Medulla oblongata (tissue), 1 donor: ENCODE data around the gene LPIN1.

Source experiments
- DNase-seq: peaks from one replicate; pipeline ENCODE4 v3.0.0-alpha.2; 2015; ENCODE audit errors: extremely low spot score

LPIN1 gene

DNA sequence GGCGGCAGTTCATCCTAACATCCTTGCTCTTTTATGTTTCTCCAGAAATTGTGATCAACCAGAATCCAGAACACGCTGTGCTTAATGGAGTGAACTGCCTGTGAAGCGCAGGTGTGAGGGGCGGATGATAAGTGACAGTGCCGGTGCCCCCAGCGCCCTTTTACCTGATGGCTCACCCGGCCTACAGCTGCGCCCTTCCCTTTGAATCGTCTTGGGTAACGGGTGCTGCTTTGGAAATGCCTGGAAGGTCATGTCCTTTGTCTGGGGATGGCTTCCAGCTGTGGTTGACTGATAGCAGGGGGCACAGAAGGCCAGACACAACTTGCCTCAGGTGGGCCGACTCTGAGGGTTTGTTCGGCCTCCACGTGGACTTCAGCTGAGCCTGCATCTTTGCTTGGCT lies 119.4 kb downstream of the LPIN1 start:
- no peak for DNase-seq

DNA sequence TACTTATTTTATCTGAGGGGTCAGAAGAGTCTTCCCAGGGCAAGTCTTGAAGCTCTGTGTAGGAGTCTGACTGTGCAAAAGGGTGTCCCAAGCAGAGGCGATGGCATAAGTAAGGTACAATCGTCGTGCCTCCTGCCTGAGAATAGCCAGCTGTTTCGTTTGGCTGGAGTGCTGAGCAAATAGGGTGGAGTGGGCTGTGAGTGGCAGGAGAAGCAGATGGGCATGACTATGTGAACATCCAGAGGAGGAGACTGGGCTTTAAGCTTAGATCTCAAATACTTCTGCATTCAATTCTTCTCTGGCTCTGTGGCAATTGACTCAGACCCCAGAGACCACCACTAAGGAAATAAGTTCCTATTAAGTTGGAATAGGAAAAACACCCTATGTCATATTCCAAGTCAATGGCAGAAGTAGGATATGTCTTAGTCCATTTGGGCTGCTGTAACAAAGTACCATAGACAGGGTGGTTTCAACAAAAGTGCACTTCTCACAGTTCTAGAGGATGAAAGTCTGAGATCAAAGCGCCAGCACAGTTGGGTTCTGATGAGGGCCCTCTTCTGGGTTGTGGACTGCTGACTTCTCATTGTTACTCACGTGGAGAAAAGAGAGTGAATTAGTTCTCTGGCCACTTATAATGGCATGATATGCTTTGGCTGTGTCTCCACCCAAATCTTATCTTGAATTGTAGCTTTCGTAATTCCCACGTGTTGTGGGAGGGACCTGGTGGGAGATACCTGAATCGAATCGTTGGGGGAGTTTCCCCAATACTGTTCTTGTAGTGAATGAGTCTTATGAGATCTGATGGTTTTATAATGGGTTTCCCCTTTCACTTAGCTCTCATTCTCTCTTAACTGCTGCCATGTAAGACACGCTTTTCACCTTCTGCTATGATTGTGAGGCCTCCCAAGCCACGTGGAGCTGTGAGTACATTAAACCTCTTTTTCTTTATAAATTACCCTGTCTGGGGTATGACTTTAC lies 120.2 kb downstream of the LPIN1 start:
- DNase-seq: no peak

DNA sequence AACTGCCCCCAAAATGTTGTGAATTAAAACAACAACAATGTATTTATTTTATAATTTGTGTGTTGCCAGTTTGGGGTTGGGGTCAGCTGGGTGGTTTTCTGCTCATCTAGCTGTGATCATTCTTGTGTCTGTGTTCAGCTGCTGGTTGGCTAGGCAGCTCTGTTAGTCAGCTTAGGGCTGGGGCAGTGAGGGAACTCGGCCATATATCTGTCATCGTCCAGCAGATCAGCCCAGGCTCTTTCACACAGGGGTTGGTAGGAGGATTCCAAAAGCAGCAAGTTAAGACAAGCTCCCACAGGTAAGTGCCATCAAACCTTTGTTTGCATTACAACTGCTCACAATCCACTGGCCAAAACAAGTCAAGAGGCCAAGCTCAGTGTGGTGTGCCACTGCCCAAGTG lies 121.5 kb downstream of the LPIN1 start:
- DNase-seq: no peak

DNA sequence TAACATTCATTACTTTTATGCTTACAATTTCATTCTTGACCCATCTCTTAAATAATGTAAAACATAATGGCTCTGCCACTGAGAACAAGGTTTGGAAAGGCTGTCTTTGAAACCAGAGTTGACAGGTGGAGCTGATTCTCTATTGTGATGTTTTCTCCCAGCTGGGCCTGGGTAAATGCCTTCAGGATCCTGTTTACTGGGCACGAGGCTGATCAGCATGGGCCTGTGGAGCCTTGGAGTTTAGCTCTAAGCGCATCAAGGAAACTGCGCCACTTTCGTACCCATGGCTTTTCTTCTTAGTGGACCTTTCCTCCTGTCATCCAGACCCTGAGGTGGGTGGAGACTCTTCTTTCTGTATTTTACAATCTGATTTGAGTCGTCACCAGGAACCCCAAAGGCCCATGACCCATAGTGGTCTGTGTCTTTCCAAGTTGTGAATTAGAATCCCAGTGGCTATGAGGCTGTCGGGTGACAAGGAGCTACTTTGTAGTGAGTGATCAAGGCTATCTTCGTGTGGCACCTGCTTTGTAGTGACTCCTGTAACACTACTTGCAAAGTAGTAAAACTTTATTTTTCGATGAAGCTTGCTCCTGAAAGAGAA lies 123.1 kb downstream of the LPIN1 start:
- DNase-seq: no peak

DNA sequence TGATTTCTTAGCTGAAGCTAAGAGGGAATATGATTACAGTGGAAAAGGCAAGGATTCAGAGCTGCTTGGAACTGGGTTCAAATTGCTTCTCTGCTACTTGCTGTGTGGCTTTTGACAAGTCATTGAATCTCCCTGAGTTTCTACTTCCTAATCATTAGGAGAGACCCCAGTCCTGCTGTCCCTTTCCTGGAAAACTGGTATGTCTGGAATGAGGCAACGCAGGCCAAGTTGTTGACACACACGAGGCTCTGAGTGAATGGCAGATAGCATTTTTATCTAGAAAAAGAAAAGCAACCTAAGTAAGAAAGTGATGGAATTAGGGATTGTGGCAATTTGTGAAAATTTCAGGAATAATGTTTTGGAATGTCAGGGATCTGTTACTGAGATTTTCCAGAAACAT lies 123.6 kb downstream of the LPIN1 start:
- DNase-seq: no peak

DNA sequence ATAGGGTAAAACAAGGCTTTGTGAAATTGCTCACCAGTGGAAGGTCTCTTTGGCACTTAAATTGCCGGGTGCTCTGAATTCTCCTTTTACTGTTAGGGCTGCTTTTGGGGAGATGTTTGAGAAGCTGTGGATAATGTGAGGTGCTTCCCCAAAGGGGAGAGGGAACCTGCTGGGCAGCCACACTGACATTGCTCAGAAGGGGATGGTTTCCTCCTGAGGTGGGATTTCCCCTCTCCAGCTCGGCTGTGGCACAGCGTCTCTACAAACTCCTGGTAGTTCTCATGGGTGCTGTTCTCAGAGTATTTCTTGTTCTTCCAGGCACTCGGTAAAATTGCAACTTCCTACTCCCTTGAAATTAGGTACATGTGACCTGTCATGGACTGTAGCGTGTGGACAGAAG lies 124.2 kb downstream of the LPIN1 start:
- no peak for DNase-seq

DNA sequence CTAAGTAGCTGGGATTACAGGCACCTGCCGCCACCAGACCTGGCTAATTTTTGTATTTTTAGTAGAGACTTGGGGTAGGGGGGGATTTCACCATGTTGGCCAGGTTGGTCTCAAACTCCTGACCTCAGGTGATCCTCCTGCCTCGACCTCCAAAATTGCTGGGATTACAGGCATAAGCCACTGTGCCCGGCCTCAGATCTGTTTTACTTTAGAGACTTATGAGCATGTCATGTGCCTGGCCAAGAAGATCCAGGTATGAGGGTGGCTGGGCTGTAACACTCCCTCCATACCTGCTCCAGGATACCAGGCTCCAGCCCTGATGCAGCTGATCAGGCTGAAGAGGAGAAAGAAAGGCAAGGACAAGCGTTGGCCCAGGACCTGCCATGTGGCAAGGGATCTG lies 125.0 kb downstream of the LPIN1 start:
- no peak for DNase-seq

DNA sequence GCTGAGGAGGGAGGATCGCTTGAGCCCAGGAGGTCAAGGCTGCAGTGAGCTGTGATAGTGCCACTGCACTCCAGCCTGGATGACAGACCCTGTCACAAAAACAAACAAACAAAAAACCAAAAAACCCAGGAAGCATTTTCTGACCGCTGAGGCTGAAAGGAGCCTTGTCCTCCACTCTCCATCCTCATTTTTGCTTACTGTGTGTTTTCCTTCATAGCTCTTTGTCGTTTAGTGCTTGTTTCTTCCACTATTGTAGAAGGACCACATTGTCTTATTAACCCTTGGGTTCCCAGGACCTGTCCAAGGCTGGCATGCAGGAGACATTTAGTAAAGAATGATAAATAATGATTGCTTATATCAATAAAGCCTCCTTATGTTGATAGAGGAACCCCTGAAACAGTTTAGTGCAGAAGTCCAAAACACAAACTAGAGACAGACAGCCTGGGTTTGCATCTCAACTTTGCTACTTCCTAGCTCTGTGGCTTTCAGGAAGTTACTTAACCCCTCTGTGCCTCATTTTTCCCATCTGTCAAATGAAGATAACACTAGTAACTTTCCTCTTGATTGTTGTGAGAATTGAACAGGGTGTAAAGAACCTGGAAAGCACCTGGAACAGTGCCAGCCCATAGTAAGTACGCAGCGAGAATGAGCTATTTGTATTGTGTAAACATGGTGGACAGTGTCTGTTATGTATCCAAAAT lies 126.0 kb downstream of the LPIN1 start:
- no peak for DNase-seq

DNA sequence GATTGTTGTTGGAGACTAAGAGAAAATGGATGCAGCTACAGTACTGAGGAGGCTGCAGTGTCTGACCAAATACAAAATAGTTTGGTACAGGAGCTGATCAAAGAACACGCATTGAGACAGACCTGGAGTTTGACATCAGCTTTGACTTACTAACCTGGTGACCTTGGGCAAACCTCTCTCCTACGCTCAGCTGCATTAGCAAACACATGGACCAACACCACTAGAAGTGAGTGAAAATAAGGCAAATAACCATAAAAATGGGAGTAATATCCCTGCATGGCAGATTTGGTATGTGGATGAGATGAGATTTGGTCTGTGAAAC lies 126.5 kb downstream of the LPIN1 start:
- DNase-seq: no peak

DNA sequence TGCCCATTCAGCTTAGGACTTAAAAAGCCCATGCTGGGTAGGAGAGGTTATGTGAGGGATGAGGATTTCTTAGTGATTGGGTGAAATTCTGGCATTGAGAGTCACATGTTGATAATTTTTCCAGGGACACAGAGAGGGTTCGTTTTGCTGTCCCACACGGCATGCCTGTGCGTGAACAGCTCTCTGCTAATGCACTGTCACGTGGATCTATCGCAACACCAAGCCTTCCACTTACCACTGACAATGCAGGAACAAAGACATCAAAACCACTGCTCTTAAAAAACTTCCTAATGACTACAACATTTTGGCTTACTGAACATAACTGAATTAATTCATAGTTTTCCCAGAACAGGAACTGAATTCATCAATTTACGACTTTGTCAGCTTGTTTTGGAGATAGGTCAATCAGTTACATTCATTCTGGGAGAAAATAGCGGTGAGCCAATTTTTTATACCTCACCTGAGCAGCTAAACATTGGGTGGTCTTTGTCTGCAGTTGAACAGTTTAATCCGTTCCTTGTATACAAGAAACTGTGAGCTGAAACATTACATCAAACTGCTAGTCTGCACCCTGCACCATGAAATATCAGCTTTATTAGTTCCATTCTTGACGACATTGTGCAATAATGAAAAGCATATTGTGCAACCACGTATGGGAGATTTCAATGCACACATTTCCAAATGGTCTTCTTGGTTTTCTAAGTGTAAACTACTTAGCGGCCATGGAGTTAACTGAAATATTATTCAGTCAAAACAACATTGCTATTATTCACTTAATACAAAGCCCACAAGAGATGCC lies 127.1 kb downstream of the LPIN1 start:
- no peak for DNase-seq

DNA sequence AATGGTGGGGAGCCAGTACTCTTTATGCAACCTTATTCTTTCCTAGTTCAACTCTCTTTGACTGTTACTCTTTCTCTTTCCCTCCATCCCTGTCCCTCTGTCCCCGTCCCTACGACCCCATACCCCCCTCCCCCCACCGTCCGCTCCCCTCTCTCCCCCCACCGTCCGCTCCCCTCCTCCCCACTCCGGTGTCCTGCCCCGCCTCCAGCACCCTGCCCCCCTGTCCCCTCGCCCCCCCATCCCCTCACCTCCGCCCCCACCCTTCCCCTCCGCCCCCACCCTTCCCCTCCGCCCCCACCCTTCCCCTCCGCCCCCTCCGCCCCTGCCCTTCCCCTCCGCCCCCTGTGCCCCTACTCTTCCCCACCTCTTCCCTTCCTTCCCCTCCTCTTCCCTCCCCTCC lies 128.4 kb downstream of the LPIN1 start:
- DNase-seq: no peak

DNA sequence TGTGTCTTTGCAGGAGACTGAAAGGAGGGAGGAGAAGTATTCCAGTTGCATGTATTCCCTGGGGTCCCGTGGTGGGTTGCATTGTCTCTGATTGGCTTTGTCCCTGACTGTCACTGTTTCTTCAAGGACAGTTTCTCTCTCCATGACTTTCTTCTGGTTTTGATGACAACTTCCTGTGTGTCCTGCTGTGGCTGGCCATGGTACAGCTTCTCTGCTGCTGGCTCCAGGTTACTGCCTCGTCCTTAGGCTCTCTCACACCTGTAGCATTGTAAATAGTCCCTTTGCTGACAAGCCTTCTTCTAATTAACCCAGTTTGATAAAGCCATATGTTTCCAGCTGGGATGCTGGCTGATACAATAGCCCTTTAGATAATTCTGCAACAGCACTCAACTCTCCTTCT lies 129.0 kb downstream of the LPIN1 start:
- no peak for DNase-seq

DNA sequence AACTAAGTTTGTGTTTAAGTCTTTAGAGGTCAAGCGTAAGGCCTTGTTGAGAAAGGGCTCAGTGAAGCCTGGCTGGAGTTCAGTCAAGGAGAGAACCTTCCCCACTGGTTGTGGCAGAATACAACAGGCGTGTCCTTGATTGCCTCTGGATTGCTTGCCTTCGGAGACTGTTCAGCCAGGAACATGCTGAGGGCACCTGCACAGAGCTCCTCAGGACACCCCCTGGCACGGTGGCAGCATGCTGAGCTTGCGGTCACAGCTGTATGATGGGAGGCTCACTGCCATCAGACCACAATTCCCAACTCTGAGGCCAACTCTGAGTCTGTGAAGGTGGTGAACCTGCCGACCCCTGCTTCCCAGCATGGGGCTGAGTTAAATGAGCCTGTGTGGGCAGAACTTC lies 130.0 kb downstream of the LPIN1 start:
- no peak for DNase-seq

DNA sequence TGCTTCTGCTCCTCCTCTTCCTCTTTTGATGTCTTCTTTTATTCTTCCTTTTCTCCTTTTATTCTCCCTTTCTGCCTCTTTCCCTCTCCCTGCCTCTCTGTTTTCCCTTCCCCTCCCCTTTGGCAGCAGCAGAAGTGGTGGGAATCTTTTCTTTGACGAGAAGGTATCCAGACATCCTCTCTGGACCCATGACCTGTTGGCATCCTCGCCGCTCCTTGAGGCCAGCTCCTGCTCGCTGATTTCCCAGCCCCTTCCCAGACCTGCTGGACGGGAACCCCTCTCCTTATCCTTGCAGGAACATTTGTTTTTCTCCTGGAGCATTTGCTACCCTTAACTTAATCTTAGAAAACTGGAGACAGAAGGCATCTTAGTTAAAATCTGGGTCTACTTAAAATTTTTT lies 130.5 kb downstream of the LPIN1 start:
- no peak for DNase-seq
